DMS79 treated with DMSO at 0.1 percent for 48 hours (cell line): ENCODE measurements around the gene FAF1.

Source experiments
- DNase-seq: peaks from one replicate; lab custom pipeline; 2025; lab: John Stamatoyannopoulos, UW

FAF1 gene

DNA sequence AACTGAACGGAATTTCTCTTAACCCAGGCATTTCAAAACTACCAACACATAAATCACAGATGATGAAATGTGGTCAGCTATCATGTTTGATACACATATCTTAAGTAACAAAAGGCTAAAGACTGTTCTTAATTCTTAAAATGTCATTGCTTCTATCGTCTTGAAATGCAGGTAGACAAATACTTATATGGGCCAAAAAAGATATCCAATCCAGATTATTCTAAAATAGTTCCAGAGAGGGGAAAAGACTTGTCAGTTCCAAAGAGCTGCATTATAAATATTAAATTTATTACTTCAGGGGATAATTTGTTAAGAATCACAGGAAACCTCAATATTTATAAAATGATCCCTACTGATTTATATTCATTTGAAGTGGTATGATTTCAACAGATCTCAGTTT lies 259.4 kb downstream of the FAF1 start:
- DNase-seq = no peak

DNA sequence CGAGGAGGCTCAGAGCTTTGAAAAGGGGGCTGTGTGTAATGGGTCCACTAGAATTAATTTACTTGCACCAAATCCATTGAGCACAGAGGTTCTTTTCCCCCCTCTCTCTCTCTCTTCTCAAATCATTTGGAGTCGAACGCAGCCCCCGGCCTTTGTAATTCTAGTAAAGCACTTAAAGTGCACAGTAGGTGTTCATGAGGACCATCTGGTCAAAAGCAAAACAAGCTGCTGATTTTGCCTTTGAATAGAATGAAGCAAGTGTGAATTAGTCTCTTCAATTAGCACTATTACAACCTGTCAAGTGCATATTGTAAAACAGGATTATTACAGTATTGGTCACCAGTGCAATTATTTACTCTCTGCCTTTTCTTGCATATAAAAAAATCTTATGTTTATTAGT lies 259.9 kb downstream of the FAF1 start:
- DNase-seq = peak; percentile 37

DNA sequence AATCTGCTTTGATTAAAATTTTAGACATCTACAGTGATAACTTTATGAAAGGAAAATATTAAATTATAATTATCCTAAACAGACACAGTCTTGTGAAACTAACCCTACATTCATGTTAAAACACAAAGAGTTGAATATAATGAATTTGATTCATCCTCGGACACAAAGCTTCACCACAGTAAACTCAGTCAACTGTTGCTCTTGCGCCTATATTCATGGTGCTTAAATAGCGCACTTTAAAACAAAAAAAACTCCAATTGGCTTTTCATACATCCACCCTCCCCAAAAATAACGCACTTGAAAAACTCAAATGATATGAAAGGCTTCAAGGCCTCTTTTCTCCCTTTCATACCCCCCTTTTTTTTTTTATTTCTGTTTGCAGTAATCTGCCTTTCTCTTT lies 260.3 kb downstream of the FAF1 start:
- peak; percentile 31 for DNase-seq

DNA sequence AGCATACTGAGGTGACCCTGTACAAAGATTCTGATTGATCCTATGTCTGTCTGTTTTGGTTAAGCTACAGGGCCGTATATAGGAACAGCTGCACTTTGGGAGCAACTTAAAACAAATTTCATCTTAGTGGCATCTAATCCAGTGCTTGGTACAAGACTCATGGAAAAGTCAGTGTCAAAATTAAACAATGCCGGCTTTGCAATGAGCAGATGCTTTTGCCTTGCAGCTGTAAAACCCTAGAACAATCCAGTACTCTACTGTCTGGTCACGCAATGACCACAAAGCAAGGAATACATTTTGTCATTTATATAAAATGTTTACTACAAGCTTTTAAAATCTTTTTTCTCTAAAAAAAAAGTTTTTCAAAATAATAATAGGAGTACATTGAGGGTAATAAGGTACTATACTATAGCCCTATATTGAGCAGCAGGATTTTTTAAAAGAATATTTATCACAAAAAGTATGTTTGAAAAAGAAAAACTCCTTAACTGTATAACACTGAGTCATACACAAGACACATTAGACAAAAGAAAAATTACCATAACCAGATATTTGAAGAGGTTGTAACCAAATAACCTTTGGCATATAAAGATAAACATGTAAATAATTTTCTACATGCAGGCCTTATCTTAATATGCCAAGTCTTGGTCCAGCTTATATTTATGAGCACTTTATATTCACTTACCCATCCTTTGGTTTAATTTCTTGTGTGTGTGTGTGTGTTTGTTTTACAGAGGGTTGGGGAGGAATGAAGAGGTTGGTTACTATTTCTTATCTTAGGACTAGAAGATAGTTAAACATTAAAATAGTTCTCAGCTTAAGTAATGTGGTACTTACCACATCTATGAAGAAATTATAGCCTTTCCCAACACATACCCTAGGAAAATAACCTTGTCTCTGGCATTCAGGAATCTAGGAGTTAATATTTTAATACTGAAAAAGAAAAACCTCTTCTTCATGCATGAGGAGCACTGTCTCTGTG lies 262.3 kb downstream of the FAF1 start:
- no peak for DNase-seq

DNA sequence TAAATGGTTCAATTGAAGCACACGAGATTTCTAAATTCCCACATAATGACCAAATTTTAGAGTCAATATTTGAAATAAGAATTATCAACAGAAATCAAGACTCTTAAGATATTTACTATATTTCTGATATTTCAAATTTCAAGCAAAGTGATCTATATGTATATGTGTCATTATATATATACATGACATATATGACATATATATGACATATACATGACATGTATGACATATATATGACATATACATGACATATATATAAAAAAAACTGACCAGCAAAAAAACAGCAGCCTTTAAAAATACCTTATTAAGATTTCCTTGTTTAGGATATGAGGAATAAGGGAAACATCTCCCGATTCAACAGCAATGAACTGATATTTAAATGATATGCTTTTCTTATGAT lies 266.2 kb downstream of the FAF1 start:
- no peak for DNase-seq

DNA sequence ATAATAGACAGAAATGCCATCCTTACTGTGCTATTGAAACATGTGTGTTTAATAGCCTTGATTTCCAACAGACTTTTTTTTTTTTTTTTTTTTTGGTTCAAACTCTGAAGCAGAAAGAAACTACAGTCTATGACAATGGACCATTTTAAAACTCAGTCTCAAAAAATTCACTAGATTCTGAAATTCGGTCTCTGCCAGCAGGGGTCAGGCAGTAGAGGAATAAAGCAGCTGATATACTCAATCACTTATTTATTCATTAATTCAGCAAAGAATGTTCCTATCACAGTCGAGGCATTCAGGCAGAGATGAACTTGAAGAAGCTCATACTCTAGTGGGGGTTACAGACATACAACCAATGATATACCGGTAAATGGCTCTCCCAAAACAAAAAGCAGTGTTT lies 275.9 kb downstream of the FAF1 start:
- DNase-seq = no peak

DNA sequence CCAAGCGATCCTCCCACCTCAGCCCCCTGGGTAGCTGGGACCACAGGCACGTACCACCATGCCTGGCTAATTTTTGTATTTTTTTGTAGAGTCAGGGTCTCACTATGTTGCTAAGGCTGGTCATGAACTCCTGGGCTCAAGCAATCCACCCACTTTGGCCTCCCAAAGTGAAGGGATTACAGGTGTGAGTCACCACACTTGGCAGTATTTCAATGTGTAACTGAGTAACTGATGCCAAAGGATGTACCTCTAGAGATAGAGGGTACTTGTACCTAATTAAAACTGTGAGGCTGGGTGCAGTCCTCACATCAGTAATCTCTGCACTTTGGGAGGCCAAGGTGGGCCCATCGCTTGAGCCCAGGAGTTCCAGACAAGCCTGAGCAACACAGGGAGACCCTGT lies 278.1 kb downstream of the FAF1 start:
- DNase-seq = no peak

DNA sequence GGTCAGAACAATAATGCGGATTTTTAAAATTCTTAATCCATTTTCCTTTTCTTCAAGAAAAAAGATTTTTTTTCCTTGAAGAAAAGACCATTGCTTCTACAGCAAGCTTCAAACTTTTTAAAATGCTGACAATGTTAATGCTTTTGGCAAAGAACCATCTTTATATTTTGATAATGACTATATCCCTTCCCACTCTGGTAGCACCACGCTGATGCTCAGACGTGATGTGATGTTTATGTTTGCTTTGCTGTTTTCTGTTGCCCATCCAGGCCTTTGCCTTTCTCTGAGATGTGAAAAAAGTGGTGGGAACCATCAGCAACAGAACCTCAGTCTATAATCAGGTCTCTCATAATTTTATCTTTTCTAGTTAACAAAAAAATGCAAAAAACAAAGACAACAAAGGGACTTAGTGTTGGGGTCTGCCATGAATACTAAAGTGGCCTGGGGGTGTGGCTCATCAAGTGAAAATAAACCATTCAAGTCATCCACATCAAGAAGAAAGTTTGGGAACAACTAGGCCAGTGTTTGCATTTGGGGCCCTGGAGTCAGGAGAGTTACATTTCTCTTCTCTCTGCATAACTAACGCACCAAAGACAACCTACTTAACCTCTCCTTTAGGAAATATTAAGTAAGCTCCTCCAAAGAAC lies 292.2 kb downstream of the FAF1 start:
- no peak for DNase-seq

DNA sequence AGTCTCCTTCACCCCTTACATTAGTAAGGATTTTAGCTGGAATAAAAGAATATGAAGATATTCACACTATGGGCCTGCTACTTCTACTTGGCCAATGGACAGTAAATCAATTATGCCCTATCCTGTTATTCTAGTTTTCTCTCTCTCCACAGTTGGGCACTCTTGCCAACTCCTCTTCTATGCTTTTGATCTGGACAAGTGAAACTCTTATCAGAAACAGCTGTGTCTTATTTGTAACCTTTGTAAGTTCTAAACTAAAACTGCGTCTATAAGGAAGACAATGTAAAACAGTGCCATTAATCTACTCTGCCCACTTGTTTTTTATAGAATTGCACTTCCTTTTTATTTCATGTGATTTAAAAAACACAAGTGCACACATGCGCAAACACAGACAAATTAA lies 292.8 kb downstream of the FAF1 start:
- no peak for DNase-seq

DNA sequence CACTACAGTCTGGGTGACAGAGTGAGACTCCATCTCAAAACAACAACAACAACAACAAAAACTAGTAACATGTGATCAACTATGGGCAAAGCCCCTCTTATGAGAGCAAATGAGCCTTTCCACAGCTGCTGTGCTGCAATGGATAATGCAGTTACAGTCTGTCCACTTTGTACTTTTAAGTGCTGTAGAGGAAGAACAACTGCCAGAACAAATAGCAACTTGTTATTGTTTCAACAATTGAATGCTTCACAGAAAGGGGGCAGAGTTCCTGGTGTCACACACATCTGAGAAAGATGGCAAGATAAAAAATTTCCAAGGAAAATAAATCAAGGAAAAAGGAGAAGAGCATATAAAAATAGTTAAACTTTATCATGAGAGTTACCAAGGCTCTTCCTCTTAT lies 293.2 kb downstream of the FAF1 start:
- DNase-seq = no peak

DNA sequence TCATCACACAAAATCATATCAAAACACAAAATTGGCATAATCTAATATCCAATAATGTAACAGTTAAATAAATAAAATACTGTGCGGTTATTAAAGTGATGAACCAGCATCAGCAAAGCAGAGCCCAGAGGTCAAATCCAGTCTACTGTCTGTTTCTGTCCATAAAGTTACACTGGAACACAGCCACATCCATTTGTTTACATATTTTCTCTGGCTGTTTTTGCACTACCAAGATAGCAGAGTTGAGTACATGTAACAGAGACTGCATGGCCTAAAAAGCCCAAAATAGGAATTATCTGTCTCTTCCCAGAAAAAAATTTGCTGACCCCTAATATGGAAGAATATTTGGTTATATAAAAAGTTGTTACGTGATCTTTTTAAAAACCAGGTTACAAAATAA lies 294.7 kb downstream of the FAF1 start:
- DNase-seq = no peak

DNA sequence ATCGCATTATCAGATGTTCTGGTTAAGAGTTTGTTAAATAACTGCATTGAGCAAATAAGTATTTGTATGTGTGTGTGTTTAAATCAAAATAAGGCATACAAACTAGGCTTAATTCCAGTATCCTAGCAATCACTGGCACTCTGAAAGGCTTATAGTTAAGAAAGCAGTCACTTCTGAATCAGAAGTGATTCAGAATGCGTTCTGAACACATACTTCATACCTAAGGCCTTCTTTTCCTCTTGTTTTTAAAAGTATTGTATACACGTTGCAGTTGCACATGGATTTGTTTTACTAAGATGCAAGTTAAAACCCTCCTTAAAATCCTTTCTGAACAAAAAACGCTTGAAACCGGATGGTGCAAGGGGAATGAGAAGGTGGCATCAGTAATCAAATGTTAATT lies 298.4 kb downstream of the FAF1 start:
- DNase-seq = no peak

DNA sequence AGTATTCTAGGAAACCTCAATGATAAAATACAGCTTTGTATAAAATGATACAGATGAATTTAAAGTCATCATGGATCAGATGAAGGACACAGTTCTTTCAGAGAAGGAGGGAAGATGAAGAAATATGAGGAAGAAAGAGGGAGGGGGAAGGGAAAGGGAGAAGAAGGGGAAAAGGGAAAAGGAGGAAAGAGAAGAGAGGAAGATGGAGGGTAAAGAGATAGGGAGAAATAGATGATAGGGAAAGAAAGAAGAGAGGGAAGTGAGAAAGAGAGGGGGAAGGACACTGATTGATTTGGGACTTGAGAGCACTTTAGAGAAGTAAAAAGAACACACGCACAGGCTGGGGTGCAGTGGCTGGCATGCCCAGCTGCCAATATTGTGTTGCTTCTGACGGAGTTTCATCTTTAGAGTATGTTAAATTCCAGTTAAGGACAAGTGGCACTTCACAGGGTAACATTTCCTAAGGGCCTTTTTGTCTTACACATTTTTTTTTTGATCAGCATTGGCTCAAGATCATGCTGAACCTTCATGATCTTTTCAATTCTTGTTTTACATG lies 300.9 kb downstream of the FAF1 start:
- peak; percentile 65 for DNase-seq

DNA sequence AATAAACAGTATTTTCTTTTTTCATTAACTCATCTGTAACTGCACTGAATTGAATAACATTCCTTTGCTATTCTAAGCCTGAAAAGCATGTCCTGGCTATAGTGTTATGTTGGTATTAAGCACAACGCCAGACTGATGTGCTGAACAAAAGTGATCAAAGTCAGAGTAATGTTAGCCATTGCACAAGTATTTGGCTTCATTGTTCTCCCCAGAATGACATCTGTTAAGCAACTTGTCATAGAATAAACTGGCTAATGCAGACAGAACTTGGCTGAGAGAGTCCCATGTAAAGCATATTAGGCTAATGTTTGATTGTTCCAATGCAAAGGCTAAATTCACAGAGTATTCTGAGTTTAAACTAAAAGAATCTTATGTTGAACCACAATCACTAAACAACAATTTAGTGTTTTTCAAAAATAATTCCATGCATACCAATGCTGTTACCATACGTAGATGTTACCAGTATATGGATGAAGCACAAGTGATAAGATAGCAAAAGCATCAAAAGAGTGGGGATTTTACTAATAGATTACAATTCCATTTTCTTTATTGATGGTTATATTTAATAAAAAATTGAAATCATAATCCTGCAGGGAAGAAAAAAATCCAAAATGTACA lies 301.5 kb downstream of the FAF1 start:
- DNase-seq = no peak

DNA sequence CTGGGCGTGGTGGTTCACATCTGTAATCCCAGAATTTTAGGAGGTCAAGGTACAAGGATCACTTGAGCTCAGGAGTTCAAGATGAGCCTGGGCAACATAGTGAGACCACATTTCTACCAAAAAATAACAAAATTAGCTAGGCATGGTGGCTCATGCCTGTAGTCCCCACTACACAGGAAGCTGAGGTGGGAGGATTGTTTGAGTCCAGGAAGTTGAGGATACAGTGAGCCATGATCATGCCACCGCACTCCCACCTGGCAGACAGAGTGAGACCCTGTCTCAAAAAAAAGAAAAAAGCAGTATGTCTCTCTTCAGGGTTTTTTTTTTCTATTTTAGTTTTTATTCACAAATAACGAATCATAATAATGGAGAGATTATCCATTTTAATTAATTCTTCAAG lies 303.1 kb downstream of the FAF1 start:
- DNase-seq = no peak

DNA sequence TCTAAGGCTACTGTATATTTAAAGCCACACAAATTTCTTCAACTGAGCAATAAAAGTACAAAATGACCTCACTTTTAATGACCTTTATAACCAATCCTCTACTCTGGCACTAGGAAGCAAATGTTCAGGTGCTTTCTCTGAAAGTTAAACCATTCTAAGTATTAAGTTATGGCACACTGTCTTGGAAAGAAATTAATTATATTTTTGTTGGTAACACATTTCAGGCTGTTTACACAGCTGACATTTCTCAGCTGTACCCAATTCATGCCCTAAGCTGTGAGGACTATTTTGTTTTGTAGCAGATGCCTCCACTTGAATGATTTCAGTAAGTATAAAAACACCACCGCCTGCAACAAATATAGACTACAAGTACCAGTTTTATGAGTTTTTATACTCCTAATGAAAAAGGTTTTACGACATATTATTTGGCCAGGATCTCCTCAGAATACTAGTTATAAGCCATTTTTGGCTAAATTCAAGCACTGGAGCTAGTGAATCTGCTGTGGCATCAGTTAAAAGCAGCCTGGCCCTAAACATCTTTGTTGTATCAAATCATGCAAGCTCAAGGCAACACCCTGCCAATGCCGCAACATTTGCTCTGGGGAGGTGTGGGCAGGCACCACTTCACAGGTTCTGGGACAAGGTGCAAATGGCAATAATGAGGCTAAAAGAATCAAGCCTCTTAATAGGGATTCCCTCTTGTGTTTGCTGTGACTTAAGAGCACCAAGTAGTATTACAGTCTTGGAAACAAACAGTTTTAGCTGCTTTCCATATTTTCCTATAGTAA lies 308.4 kb downstream of the FAF1 start:
- DNase-seq = peak; percentile 54

DNA sequence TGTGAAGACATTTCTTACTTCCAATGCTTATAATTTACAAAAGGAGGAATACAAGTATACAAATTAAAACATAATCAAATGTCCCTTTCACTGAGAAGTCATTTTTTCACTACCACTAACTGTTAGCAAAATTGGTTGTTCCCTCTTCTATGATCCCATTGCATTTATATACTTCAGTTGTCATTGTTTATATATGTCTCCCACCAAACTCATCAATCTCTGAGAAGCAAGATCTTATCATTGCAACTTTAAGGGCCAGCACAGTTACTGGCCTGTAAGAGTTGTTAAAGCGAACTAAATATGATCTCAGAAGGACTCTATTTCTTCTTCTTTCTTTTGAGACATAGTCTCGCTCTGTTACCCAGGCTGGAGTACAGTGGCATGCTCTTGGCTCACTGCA lies 313.5 kb downstream of the FAF1 start:
- DNase-seq = no peak

DNA sequence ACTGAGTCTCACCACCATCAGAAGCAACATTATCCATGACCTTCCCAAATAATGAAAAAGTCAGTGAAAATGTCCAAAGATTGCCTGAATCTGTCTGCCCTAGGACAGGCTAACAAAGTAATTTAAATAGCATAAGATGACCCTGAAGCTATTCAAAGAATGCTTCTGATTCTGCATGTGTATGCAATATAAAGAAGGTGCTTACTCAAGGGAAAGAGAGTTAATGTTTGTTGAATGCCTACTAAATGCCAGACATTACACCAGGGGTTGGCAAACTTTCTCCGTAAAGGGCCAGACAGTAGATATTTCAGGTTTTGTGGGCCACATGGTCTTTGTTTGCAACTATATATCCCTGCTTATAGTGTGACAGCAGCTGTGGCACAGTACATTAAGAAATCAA lies 314.9 kb downstream of the FAF1 start:
- no peak for DNase-seq

DNA sequence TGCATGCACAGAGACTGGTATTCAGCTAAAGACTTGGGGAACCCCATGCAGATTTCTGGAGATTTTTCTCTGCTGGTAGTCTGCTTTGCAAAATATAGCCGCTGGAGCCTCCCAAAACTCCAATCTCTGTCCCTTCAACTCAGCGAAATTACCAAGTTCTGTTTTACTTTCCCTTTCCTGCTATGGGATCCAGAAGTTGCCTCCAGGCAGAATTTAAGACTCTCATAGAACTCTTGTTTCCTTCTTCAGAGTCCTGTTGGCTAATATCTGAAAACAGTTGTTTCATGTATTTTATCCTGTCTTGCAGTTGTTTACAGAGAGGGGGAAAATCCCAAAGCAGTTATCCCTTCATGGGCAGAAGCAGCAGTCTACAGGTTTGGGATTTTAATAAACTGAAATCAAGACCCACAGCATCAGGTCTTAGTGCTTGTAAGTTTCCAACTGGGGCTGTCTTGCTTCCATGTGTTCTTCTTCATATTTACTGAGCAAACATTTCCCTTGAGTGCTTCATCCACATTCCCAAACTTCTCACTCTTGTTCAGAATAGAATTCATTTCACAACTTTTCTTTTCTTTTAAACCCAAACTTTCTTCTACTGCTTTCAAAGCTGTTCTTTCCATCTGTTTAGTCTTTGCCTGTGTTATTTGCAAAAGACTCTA lies 315.5 kb downstream of the FAF1 start:
- no peak for DNase-seq

DNA sequence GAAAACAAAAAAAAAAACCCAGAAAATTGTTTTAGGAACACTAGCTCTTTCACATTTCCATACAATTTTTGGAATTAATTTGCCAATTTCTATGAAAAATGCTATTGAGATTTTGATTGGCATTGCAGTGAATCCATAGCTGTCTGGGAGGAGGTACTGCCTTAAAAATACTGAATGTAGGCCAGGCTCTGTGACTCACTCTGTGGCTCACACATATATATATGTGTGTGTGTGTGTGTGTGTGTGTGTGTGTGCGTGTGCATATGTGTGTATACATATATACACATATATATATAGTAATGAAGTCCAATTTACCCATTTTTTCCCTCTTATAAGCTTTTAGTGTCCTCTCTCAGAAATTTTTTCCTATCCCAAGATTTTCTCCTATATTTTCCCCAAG lies 322.6 kb downstream of the FAF1 start:
- no peak for DNase-seq

DNA sequence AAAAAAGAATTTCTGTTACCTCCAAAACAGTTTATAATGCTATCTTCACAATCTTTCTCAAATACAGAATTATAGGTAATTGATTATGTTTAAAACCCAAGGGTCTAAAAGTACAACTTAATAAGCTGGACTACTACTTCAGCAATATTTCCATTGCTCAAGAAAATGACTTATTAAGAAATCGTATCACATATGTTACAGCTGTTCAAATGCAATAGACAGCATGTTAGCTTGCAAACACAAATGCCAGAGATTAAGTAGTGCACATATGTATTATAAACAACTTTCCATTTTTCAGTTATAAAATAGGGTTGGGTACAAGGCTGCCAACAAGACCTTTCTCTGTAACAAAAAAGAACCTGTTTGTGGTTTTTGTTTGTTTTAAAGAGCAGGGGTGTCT lies 325.8 kb downstream of the FAF1 start:
- DNase-seq = no peak
